GM21619 (cell line): ENCODE results near the gene EPC2.
"Not testable (repeated sequence)": the region's sequence is repeated elsewhere in the genome, so short reads cannot be mapped to it uniquely, and the experiment has no call there.

ENCODE experiments used
- ATAC-seq: cut with Tn5 transposase; IDR thresholded peaks from one replicate; pipeline ENCODE4 v1.9.1; 2021; ENCODE audit not compliant: unreplicated experiment

EPC2 gene

GRCh38 chr2:148721991-148722777 lies 77.6 kb downstream of the EPC2 start:
- ATAC-seq = no peak

- ATAC-seq = peak; percentile 2
Observed at GRCh38 chr2:148725564-148725963, 81.0 kb downstream of the EPC2 start.

GRCh38 chr2:148726228-148726627 lies 81.7 kb downstream of the EPC2 start:
- peak; percentile 49 for ATAC-seq

GRCh38 chr2:148730085-148730484 lies 85.5 kb downstream of the EPC2 start:
- ATAC-seq = no peak

DNA sequence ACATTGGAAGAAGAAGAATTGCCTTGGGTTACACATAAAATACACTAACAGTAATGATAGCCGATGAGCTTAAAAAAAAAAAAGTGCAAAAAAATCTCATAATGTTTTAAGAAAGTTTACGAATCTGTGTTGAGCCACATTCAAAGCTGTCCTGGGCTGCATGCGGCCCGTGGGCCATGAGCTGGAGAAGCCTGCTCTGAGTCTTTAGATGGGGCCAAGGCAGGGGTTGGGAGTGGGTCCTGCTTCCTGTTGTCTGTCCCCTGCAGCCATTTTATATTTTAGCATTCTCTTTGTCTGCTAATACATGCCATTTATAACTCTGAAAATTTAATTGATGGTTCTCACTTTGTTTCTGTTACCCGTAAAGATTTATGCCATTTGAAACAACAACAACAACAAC lies 93.2 kb downstream of the EPC2 start:
- ATAC-seq = no peak

DNA sequence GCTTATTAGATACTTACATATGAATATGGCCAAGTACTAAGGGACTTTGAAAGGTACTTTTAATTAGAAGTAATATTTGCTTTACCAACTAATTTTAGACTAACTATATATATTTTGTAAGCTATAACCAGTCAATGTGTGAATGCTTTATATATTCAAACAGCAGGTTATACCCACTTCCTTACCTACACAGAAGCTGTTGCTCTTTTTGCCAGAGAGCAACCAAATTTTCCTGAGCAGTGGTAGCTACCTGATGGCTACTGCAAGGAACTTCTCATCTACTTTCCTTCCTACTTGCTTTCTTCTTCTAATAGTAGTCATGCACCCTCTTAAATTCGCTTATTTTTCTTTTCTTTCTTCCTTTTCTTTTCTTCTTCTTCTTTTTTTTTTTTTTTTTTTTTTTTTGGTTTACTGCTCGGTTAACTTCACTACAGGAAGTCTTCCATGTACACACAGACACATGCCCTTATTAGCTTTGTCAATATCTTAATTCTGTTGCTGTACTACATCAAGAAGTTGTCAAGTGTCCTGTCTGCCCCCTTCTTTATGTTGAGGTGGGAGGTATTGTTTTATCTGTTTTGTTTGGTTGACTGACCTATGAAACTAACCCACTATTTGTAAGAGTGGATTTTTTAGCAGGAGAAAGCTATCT lies 95.0 kb downstream of the EPC2 start:
- ATAC-seq = no peak

GRCh38 chr2:148742373-148742772 lies 97.8 kb downstream of the EPC2 start:
- no peak for ATAC-seq

DNA sequence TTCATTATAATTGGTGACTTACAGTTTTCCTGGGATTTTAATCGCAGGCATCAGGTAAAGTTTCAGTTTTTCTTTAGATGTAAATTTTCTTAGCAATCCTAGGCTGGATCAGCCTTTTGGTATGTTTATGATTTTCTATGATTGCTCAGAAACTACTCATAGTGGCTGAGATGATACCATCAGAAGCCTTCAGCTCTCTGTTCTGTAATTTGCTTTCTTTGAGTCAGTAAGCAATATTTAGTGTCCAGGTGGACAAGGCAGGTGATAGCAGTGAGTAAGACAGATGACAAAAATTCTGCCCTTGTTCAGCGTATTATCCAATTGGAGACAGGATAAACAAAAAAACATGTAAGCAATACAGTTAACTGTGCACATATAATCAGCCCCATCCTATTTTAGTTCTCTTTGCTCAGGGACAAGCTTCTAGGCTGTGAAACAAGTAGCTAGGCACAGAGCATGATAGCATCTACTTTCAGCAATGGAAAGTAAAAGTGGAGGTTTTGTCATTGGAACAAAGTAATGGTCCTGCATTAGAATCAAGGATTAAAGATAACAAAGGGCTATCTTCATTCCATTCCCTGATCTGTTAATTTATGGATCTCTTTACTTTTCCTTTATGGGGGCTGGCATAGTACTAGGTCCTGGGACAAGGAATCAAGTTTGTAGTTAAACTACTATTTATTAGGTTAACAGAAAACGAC lies 100.8 kb downstream of the EPC2 start:
- ATAC-seq = no peak

DNA sequence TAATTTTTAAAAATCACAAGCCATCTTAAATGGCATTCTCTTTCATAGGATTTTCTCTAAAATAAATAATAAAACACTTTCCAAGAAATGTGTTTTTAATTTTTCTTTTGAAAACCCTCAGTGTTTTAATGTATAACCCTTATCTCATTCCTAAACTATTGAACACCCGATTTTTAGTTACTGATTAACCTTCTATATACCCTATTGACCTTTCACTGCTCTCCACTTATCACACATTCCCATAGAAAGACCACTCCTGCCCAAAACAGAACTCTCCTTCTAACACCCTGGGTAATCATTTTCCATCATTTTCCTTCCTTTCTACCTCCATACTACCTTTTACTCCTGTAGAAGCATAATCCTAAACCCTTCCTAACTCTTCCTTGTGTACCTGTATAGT lies 102.4 kb downstream of the EPC2 start:
- no peak for ATAC-seq

DNA sequence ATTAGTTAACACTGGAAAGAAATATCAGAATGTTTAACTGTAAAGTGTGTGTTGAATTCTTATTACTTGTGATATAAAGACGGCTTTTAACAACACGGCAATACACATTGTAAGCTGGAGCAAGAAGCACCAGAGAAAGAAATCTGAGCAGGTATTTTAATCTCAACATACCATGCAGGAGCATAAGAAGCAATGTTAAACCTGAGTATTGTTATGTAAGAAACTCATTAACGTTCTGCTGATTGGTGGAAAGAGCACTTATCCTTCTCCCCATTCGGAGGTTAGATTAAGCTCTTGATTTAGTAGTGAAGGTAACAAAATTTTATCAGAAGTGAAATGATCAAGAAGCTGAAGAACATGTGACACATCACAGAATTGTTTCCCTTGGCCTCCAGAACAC lies 107.4 kb downstream of the EPC2 start:
- ATAC-seq = no peak

DNA sequence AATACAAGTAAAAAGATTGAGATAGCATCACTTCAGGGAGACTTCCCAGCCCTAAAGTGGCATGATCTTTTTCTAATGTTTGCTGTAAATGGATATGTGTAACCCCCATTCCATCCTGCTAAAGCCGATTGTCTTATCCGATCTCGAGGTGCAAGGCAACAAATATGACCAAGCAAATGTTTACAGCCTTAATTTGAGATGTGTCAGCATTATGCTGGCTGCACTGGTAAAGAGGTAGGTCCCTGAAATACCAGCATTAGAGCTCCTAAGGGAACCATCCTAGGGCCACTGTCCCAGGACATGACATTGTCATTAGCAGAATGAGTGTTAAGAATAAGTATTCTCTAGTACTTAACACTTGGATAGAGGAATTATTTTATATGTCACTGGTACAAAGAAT lies 108.4 kb downstream of the EPC2 start:
- no peak for ATAC-seq

GRCh38 chr2:148754864-148755263 lies 110.3 kb downstream of the EPC2 start:
- ATAC-seq = no peak

DNA sequence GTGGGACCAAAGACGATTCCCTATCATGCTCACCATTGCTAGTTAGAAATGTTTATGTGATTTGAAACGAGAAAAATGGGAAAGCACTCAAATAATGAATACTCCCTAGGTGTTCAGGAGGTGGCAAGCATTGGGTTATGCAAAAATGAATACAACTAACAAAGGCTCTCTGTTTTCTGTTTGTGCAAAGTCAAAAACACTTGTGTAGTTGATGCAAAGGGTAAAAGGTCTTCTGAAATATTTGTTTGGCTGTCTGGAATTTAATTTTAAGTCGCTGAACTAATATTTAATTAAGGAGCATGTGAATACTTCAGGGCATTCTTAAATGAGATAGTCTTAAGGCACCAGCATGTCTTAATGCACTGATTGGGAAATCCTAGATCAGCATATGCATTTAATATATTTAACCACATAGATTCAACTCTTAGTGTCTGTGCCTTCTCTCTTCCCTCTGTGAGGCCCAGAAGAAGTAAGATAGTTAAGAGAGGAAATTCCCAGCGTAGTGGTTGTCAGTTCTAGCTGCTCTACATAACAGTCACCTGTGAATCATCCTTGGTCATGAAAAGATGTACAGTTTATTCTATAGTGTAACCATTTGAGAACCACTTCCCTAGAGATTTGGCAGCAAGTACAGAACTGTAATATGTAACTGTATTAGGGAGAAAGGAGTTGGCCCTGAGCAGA lies 111.9 kb downstream of the EPC2 start:
- no peak for ATAC-seq

DNA sequence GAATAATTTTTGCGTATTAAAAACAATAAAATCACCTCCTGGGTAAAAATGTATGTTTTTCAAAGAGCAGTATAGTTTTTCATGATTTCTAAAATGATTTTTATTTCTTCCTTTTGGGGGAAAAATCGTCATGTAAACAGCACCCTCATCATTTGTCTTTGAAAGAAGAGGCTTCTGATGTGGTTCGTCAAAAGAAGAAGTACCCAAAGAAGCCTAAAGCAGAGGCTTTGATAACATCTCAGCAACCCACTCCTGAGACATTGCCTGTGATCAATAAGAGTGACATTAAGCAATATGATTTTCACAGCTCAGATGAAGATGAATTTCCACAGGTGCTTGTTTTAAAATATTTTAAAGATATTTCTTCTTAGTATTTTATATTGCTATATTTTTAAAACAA lies 120.3 kb downstream of the EPC2 start:
- no peak for ATAC-seq

GRCh38 chr2:148770047-148770446 lies 125.5 kb downstream of the EPC2 start:
- no peak for ATAC-seq

- no peak for ATAC-seq
Observed at GRCh38 chr2:148781544-148781943, 137.0 kb downstream of the EPC2 start.

DNA sequence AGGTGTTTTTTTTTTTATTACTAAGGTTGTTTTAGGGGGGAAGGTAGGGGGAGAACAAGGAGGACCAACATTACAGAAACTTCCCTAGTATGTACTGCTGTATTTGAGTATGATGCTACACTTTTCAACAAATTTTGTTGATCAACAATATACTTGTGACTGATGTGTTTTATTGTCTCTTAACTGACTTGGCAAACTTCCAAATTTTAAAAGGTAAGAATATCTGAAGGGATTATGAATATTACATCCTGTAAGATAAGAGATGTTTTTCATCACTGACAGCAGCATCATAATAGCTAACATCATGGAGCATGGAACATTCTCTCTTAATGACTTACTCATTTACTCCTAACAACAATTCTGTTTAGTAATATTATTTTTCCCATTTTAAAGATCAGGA lies 144.5 kb downstream of the EPC2 start:
- no peak for ATAC-seq

GRCh38 chr2:148790172-148790571 lies 145.6 kb downstream of the EPC2 start:
- ATAC-seq = not testable (repeated sequence)

GRCh38 chr2:148794558-148794957 lies 150.0 kb downstream of the EPC2 start:
- ATAC-seq = no peak

- ATAC-seq = no peak
Observed at GRCh38 chr2:148796735-148797512, 152.4 kb downstream of the EPC2 start.
